GM10847 (cell line): ENCODE data around the gene PPM1H.

Source experiments
- POLR2A ChIP-seq: IDR thresholded peaks from 2 replicates; pipeline ENCODE4 v1.6.1; 2011; ENCODE audit not compliant: insufficient read length; ENCODE audit errors: extremely low read depth

PPM1H gene

GRCh38 chr12:62955678-62956077, 20.7 kb upstream of the PPM1H start:
- TF ChIP-seq POLR2A: no peak

GRCh38 chr12:62950317-62950716, 15.4 kb upstream of the PPM1H start:
- TF ChIP-seq POLR2A: no peak

DNA sequence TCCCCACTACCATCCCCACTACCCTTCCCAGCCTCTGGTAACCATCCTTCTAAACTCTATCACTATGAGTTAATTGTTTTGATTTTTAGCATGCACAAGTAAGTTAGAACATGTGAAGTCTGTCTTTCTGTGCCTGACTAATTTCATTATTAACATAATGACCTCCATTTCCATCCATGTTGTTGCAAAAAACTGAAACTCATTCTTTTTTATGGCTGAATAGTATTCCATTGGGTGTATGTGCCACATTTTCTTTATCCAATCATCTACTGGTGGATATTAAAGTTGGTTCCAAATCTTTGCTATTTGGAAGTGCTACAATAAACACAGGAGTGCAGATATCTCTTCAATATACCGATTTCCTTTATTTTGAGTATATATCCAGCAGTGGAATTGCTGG, 13.2 kb upstream of the PPM1H start:
- no peak for TF ChIP-seq POLR2A

- no peak for TF ChIP-seq POLR2A
Observed at GRCh38 chr12:62947364-62947763, 12.4 kb upstream of the PPM1H start.

GRCh38 chr12:62943779-62944395, 8.9 kb upstream of the PPM1H start:
- no peak for TF ChIP-seq POLR2A

GRCh38 chr12:62934239-62934798, 631 bp downstream of the PPM1H start:
- TF ChIP-seq POLR2A: no peak

GRCh38 chr12:62933602-62934238, 1.2 kb downstream of the PPM1H start:
- no peak for TF ChIP-seq POLR2A

DNA sequence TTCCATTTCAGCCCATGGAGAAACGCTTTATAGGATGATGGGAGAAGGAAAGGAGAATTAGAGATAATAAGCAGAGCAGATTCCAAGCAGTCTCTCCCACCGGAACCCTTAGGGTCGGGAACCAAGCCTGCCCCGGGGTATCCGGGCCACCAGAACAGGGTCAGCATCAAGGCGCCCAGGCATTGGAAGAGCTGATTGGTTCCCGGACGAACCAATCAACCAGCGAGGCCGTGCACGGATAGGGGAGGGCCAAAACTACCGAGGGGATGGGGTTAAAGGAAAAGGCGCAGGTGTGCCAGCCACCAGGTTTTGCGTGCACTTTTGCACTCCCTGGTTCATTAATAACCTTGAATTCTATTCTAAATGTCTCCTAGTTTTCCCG, 1.7 kb downstream of the PPM1H start:
- no peak for TF ChIP-seq POLR2A

- no peak for TF ChIP-seq POLR2A
Observed at GRCh38 chr12:62931477-62931876, 3.5 kb downstream of the PPM1H start.

- TF ChIP-seq POLR2A: no peak
Observed at GRCh38 chr12:62930546-62931425, 4.2 kb downstream of the PPM1H start.

GRCh38 chr12:62928632-62929031, 6.3 kb downstream of the PPM1H start:
- TF ChIP-seq POLR2A: no peak

DNA sequence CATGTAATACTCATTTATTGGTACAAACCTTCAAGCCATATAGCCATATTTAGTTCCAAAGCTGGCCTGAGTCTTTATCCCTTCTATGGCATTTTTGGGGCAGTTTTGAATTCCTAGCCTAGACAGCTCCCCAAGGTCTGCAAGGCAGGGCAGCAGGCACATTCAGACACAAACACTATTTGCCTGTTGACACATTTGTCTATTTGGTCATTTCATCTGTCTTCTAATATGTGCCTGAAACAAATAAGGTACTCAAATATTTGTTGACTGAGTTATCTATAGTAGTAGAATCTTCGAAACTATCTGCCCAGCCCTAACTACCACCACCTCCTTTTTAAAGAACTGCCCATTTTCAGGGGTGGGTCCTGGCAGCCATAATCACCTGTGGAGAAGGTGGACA, 9.3 kb downstream of the PPM1H start:
- no peak for TF ChIP-seq POLR2A

DNA sequence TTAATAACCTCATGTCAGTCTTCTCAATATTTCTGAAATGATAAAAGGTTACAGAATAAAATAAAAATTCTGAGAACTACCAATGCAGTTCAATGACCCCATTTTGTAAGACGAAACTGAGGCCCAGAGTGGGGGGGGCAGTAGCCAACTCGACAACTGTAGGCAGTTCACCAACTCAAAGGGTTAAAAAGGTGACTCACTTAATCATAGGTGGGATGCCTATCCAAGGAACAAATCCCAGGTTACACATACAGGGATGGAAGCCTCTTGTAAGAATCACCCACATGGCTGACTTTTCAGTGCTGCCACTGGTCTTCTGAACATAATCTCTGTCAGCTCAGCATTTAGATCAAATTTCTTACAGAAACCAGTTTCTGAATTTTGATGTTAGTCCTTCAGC, 10.9 kb downstream of the PPM1H start:
- no peak for TF ChIP-seq POLR2A

- no peak for TF ChIP-seq POLR2A
Observed at GRCh38 chr12:62922539-62922938, 12.4 kb downstream of the PPM1H start.

- no peak for TF ChIP-seq POLR2A
Observed at GRCh38 chr12:62919838-62920237, 15.1 kb downstream of the PPM1H start.

- TF ChIP-seq POLR2A: no peak
Observed at GRCh38 chr12:62917926-62918325, 17.0 kb downstream of the PPM1H start.

DNA sequence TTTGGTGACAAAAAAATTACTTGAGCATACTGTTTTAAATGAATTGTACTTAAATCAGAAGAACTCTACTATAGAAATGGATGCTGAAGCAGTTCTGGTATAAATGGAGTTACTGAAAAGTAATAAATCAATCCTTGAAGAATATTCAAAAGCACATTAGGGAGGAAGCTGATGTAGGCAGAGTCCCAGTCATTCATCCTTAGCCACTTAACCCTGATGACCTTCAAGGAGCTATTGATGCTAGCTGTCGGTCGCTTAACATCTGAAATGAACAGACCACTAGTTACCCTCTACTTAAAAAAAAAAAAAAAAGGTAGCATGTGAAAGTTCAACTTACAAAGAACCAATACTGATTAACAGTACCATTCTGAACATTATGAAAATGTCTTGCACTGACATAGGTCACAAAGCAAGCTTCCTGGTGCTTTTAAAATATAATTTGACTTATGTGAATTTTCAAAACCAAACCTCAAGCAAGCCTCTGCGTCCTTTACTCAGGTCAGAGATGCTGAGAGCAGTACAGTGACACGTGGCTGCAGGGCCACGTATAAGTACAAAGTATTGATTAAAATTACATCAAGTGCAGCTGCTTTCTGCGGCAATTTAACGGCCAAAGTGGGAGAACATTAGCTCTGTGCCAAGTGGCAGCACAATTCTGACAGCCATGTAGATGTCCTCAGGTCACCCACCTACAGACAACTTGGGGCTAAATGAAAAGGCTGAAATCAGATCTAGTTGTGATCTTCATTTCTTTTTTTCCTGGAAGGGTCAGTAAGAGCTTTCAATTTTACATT, 18.1 kb downstream of the PPM1H start:
- no peak for TF ChIP-seq POLR2A
